ENCODE data around the gene ACOT13.

DNA sequence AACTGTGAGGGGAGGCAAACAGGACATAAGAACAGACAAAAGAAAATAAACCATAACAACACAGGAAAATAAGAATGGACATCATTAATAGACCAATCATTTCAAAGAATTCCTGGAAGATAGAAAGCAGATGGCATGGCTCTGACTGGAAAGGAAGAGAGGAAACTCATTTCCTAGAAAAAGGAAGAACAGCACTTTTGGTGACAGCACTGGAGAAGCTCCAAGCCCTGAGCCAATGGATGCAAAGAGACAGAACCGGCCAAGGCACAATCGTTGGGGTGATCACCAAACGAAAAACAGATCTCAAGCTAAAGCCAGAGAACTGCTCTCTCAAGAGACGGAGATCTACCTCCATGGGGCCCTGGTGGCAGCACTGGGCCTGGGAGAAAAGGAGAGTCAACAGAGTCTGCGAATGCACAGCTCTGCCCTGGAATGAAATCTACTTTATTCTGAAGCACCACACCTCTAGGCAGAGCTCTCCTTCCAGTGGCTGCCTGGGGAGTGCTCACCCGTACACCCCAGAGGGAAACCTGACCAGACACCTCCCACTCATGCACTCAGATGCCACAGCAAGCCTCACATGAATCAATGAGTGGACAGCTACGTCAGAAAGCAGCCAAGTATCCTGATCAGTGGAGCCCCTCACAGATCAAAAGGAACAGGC lies 45.1 kb upstream of the ACOT13 start:
- TF ChIP-seq POLR2A (IDR thresholded peaks at IDR 0.05) (no peak), EP300 (IDR thresholded peaks at IDR 0.05) (no peak)
- TF ChIP-seq, protein P1, sequence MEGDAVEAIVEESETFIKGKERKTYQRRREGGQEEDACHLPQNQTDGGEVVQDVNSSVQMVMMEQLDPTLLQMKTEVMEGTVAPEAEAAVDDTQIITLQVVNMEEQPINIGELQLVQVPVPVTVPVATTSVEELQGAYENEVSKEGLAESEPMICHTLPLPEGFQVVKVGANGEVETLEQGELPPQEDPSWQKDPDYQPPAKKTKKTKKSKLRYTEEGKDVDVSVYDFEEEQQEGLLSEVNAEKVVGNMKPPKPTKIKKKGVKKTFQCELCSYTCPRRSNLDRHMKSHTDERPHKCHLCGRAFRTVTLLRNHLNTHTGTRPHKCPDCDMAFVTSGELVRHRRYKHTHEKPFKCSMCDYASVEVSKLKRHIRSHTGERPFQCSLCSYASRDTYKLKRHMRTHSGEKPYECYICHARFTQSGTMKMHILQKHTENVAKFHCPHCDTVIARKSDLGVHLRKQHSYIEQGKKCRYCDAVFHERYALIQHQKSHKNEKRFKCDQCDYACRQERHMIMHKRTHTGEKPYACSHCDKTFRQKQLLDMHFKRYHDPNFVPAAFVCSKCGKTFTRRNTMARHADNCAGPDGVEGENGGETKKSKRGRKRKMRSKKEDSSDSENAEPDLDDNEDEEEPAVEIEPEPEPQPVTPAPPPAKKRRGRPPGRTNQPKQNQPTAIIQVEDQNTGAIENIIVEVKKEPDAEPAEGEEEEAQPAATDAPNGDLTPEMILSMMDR (IDR thresholded peaks at IDR 0.05): no peak
